Middle frontal gyrus (tissue), 1 donor: ENCODE data around the gene ABCC12.
"Not testable (repeated sequence)": the region's sequence is repeated elsewhere in the genome, so short reads cannot be mapped to it uniquely, and the experiment has no call there.

Source experiments
- DNase-seq: peaks from one replicate; pipeline ENCODE4 v3.0.0-alpha.2; 2015; ENCODE audit warnings: low spot score; ENCODE audit errors: extremely low spot score

Gene ABCC12

GRCh38 chr16:48155926-48156789, at the start of gene ABCC12:
Gene ABCC12 (minus strand): TSS chr16:48155993. CDS start chr16:48146424, 9,569 bp downstream.
- DNase-seq = no peak

GRCh38 chr16:48204825-48205151, 49.0 kb upstream of the ABCC12 start:
- DNase-seq = no peak

DNA sequence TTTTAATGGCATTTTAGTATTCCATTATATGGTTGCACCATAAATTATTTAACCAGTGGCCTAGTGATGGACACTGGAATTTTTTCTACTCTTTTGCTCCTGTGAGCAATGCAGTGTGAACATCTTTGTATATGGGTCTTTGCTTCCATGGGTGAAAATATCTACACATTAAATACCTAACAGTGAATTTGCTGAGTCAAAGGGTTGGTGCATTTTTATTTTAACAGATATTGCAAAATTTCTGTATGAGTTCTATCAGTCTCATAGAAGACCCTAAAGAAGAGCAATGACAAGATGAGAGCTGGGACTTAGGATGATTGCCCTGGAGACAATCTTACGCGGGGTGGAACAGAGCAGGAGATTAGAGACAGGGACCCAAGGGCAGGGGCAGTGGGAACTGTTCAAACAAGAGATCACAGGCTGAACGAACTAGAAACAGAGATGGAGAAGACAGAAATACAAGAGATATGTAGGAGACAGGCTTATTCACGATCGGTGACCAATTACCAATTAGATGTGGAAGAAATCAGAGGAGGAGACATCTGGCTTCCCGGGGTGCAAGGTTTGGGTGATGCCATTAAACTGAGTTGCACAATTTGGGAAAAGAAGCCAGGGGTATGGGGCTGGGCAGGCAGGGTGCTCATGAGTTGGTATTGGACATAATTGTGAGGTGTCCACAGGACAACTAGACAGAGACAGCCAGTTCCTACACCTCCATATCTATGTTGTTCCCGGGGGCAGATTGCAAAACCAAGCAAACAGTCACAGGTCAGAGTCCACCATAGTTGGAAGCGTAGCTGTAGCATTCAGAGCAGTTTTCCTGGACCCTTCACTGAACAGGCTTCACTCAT, 48.4 kb upstream of the ABCC12 start:
- no peak for DNase-seq

- no peak for DNase-seq
These were observed 45.9 kb upstream of the ABCC12 start for GRCh38 chr16:48201515-48202201.

GRCh38 chr16:48197294-48197693, 41.5 kb upstream of the ABCC12 start:
- no peak for DNase-seq

- DNase-seq = no peak
These were observed 39.2 kb upstream of the ABCC12 start for GRCh38 chr16:48194828-48195556.

DNA sequence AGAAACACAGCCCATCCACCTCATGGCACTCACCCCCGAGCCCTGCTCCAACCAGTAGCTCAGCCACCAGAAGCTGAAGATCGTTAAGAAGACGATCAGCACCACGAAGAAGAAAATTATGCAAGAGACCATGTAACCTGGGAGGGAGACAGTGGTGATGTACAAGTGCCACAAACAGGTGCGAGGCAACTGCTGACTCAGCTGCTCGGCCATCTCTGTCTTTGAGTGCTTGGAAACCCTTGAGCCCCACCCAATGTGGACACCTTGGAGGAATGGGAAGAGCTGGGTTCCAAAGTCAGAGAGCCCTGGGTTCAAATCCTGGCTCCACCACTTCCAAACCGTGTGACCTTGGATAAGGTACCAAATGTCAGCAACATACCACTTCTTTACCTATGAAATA, 38.1 kb upstream of the ABCC12 start:
- no peak for DNase-seq

DNA sequence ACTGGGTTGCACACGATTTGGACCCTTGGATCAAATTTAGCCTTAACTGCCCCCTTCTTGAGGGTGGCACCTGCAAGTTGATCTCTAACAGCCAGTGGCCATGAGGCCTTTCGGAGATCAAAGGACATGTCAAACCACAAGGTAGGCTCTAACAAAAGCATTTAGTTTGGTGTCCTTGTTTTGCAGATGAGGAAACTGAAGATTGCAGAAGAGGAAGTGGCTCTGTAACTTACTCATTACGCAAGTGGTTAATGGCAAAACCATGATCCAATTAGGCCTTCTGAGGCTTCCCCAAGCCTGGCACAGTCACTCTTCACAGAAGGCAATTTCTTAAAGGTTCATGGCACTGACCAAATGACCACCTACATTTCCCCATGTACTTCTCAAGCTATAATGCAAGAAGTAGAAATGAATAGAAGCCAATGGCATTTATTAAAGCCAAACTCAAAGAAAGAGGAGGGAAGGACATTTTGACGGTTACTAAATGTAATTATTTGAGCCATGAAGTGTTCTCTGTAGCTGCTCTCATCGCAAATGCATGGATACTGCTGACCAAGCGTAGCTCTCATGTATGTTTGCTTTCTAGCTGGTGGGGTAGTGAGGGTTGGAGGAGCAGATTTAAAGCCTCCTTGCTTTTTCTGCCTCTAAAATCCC, 32.8 kb upstream of the ABCC12 start:
- DNase-seq = no peak

DNA sequence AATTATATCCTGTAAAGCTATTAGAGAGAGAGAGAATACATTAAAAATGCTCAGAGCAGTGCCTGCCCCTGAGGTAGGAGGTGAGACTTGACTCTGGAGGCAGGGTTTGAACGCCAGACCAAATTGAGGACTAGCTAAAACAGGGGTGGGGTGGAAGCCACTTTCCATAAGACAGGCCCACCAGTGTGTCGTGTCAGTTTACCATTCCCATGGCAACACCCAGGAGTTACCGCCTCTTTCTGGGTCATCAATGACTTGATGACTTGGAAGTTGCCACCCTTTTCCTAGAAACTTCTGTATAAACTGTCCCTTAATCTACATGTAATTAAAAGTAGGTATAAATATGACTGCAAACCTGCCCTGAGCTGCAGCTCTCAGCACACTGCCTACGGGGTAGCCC, 32.0 kb upstream of the ABCC12 start:
- DNase-seq = no peak

DNA sequence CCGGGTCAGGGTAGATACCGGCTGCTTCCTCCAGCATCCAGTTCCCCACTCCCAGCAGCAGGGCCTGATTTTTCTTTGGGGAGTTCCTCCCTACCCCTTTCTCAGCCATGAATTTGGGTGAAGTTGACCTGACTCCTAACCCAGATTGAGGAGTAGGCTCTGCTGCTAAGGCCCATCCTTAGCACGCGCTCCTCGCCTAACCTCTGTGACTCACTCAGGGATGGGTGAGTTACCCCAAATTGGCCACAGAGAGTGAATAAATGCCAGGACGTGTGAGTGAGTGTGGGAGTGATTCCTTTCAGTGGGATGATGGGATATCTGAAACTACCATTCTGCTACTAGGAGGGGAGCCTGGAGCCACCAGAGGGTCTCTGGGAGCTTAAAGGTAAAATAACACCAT, 28.9 kb upstream of the ABCC12 start:
- DNase-seq = no peak

- DNase-seq = no peak
These were observed 27.3 kb upstream of the ABCC12 start for GRCh38 chr16:48182979-48183537.

DNA sequence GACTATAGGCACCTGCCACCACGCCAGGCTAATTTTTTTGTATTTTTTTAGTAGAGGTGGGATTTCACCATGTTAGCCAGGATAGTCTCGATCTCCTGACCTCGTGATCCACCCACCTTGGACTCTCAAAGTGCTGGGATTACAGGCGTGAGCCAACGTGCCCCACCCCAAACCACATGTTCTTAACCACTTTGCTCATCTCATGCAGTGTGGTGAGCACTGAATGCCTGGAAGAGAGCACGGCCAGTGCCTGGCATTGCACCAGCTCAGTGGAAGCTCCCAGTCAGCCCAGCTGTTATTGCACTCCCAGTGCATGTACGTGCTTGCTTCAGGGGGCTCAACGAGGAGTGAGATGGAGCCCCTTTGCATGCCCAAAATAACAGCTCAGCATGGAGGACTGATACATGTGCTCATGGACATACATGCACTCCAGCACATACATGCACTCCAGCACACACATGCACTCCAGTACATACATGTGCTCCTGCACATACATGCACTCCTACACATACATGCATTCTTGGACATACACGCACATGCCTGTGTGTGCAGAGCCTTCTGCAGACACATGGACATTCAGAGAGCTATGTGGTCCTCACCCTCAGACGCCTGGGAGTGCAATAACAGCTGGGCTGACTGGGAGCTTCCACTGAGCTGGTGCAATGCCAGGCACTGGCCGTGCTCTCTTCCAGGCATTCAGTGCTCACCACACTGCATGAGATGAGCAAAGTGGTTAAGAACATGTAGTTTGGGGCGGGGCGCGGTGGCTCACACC, 26.1 kb upstream of the ABCC12 start:
- DNase-seq = not testable (repeated sequence)

- DNase-seq = no peak
These were observed 25.2 kb upstream of the ABCC12 start for GRCh38 chr16:48180868-48181480.

DNA sequence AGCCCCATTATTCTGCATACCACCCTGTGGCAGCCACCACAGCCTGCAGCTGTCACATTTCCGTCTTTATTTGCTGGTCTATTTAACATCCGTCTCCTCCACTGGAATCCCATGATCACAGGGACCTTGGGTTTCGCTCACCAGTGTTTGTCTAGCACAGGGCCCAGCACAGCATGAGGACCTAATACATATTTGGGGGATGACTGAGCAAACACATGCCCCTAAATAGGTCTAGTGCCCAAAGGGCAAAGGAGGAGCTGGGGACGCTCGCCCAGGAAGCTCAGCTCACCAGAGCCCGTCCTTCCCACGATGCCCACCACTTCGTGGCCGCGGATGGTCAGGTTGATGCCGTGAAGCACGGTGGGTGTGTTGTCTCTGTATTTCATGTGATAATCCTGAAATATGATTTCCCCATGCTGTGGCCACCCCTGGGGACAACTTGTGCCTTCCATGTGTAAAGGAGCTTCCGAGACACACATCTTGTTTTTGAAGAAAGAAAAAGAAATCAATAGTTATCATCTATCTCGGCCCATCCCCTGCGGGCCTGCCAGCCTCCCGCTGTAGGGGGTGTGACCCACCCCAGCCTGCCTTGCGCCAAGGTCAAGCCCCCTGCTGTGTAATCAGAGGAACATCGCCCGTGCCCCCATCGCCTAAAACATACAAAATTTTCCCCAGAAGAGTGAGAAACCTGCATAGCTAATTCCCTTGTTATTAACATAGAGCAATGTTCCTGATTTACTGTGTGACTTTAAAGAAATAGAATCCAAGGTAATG, 21.0 kb upstream of the ABCC12 start:
- no peak for DNase-seq

DNA sequence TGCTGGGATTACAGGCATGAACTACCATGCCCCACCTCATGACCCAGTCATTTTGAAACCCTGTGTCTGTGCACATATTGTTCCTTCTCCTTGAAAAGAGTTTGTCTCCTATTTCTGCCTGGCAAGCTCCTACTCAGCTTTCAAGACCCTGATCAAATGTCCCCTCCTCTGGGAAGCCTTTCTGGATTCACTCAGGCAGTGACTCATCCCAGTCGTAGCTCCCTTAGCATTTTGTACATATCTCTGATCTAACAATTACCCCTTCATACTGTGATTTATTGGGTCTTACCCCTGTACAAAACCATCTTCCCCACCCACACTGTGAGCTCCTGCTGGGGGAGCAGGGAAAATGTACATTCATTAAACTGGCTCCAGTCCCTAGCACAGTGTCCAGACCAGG, 18.1 kb upstream of the ABCC12 start:
- no peak for DNase-seq

DNA sequence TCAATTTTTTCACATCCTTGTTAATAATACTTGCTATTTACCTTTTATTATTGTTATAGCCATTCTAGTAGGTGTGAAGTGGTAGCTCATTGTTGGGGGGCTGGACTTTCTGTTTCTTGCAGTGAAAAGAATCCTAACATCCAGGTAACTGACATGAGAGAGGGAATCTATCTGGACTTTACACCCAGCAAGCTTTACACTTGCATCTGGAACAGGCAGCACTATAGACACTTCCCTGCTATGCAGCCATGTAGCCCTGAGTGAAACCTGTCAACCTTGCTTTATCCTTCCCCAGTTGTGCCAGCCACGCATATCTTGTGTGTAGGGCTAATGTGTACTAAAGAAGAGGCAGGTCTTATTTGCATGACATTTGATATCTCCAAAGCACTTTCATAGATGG, 16.9 kb upstream of the ABCC12 start:
- no peak for DNase-seq

- DNase-seq = no peak
These were observed 14.1 kb upstream of the ABCC12 start for GRCh38 chr16:48169896-48170295.

GRCh38 chr16:48168075-48168474, 12.3 kb upstream of the ABCC12 start:
- no peak for DNase-seq
